ENCODE results near the gene IMMP2L. TPM values are rescaled to one million over a fixed set of nuclear protein-coding genes. Genes with fewer than 3 reads are reported as not detected.
"Not testable (repeated sequence)": the region's sequence is repeated elsewhere in the genome, so short reads cannot be mapped to it uniquely, and the experiment has no call there.

The IMMP2L gene
- total RNA-seq, 2 experiments from 2014 or later = 15.8 to 25.8 TPM

GRCh38 chr7:111075498-111075897, 486.8 kb downstream of the IMMP2L start:
- no peaks in the 10 kb centered on the region for H3K27me3 Mint-ChIP-seq
- H3K4me3 Mint-ChIP-seq = no peak overlapping the region
- DNase-seq = no peak
- no peak for ATAC-seq
- H3K36me3 Mint-ChIP-seq (ENCODE audit: low read depth) = peaks cover 1% of the 10 kb centered on the region
- peaks cover 64% of the 10 kb centered on the region for H3K4me1 Mint-ChIP-seq
- ChIA-PET POLR2A (no interaction called here), CTCF (interaction anchor here (0.7 to 1.7 kb wide), 6 partner anchors 13 to 46 kb away, joined by 3 to 9 read pairs (median 4); partner anchors contain the start of gene LRRN3)
- H3K9me3 Mint-ChIP-seq (ENCODE audit: low read depth) = peaks cover 2% of the 10 kb centered on the region
- peak overlapping the region; percentile 52 for H3K27ac Mint-ChIP-seq
- intact Hi-C loops (cut with DNase I, micrococcal nuclease) = no loop called here

GRCh38 chr7:111074748-111075146, 487.5 kb downstream of the IMMP2L start:
- Mint-ChIP-seq H3K9me3 (ENCODE audit: low read depth) (peaks cover 2% of the 10 kb centered on the region), H3K4me3 (no peak overlapping the region), H3K27ac (peak overlapping the region; percentile 62), H3K4me1 (peaks cover 62% of the 10 kb centered on the region), H3K36me3 (ENCODE audit: low read depth) (peaks cover 1% of the 10 kb centered on the region), H3K27me3 (no peaks in the 10 kb centered on the region)
- intact Hi-C loops (cut with DNase I, micrococcal nuclease) = loop anchor here (1.0 kb wide), 2 partner anchors 9 to 45 kb away; no protein-coding TSS in a partner anchor
- ChIA-PET CTCF (interaction anchor here (0.6 to 1.4 kb wide), 3 partner anchors 14 to 147 kb away, joined by 3 to 4 read pairs (median 3); no protein-coding TSS in a partner anchor), POLR2A (no interaction called here)
- ATAC-seq (no peak), DNase-seq (no peak)

GRCh38 chr7:111074071-111074747, 488.1 kb downstream of the IMMP2L start:
- H3K4me3 Mint-ChIP-seq = peak overlapping the region; percentile 28
- no peak for DNase-seq
- H3K27me3 Mint-ChIP-seq = no peaks in the 10 kb centered on the region
- H3K27ac Mint-ChIP-seq = peak overlapping the region; percentile 51
- ChIA-PET POLR2A (no interaction called here), CTCF (interaction anchor here (0.6 to 1.4 kb wide), 3 partner anchors 14 to 146 kb away, joined by 3 to 4 read pairs (median 3); no protein-coding TSS in a partner anchor)
- H3K9me3 Mint-ChIP-seq (ENCODE audit: low read depth) = peaks cover 2% of the 10 kb centered on the region
- peak; percentile 34 for ATAC-seq
- peaks cover 1% of the 10 kb centered on the region for H3K36me3 Mint-ChIP-seq (ENCODE audit: low read depth)
- H3K4me1 Mint-ChIP-seq = peaks cover 64% of the 10 kb centered on the region
- intact Hi-C loops (cut with DNase I, micrococcal nuclease) = loop anchor here (1.0 kb wide), 2 partner anchors 9 to 45 kb away; no protein-coding TSS in a partner anchor

GRCh38 chr7:111072658-111073057, 489.6 kb downstream of the IMMP2L start:
- H3K4me3 Mint-ChIP-seq; ATAC-seq; H3K9me3 Mint-ChIP-seq (ENCODE audit: low read depth); CTCF ChIA-PET; DNase-seq; H3K36me3 Mint-ChIP-seq (ENCODE audit: low read depth); intact Hi-C loops (cut with DNase I, micrococcal nuclease); H3K27me3 Mint-ChIP-seq: not testable (repeated sequence)
- POLR2A ChIA-PET = interaction anchor here (0.7 kb wide), 1 partner anchor 10 kb away, joined by 4 read pairs; no protein-coding TSS in a partner anchor
- H3K27ac Mint-ChIP-seq = peak overlapping the region; percentile 49
- peaks cover 66% of the 10 kb centered on the region for H3K4me1 Mint-ChIP-seq

GRCh38 chr7:111071556-111071955, 490.7 kb downstream of the IMMP2L start:
- intact Hi-C loops (cut with DNase I, micrococcal nuclease) = no loop called here
- Mint-ChIP-seq H3K9me3 (ENCODE audit: low read depth) (peaks cover 2% of the 10 kb centered on the region), H3K27me3 (no peaks in the 10 kb centered on the region), H3K36me3 (ENCODE audit: low read depth) (peaks cover 6% of the 10 kb centered on the region), H3K4me1 (peaks cover 58% of the 10 kb centered on the region), H3K4me3 (no peak overlapping the region), H3K27ac (no peak overlapping the region)
- CTCF ChIA-PET = no interaction called here
- ATAC-seq (no peak), DNase-seq (no peak)
- POLR2A ChIA-PET = no interaction called here

- peaks cover 33% of the 10 kb centered on the region for H3K4me1 Mint-ChIP-seq
- CTCF ChIA-PET = no interaction called here
- H3K4me3 Mint-ChIP-seq = no peak overlapping the region
- no peak overlapping the region for H3K27ac Mint-ChIP-seq
- H3K27me3 Mint-ChIP-seq = no peaks in the 10 kb centered on the region
- DNase-seq (no peak), ATAC-seq (no peak)
- peaks cover 14% of the 10 kb centered on the region for H3K9me3 Mint-ChIP-seq (ENCODE audit: low read depth)
- POLR2A ChIA-PET = no interaction called here
- peaks cover 12% of the 10 kb centered on the region for H3K36me3 Mint-ChIP-seq (ENCODE audit: low read depth)
- intact Hi-C loops (cut with DNase I, micrococcal nuclease) = no loop called here
Measured at GRCh38 chr7:111068618-111069017, 493.7 kb downstream of the IMMP2L start.

- DNase-seq = no peak
- ChIA-PET CTCF (no interaction called here), POLR2A (no interaction called here)
- Mint-ChIP-seq H3K27ac (no peak overlapping the region), H3K9me3 (ENCODE audit: low read depth) (peaks cover 17% of the 10 kb centered on the region), H3K27me3 (no peaks in the 10 kb centered on the region), H3K4me1 (peaks cover 24% of the 10 kb centered on the region), H3K4me3 (no peak overlapping the region), H3K36me3 (ENCODE audit: low read depth) (peaks cover 14% of the 10 kb centered on the region)
- ATAC-seq = no peak
- intact Hi-C loops (cut with DNase I, micrococcal nuclease) = no loop called here
Measured at GRCh38 chr7:111067682-111068081, 494.6 kb downstream of the IMMP2L start.

- no peak overlapping the region for H3K4me3 Mint-ChIP-seq
- H3K36me3 Mint-ChIP-seq (ENCODE audit: low read depth) = peaks cover 18% of the 10 kb centered on the region
- H3K4me1 Mint-ChIP-seq = peaks cover 20% of the 10 kb centered on the region
- no peaks in the 10 kb centered on the region for H3K27me3 Mint-ChIP-seq
- ChIA-PET POLR2A (no interaction called here), CTCF (no interaction called here)
- no peak for ATAC-seq
- intact Hi-C loops (cut with DNase I, micrococcal nuclease) = no loop called here
- H3K9me3 Mint-ChIP-seq (ENCODE audit: low read depth) = peaks cover 20% of the 10 kb centered on the region
- DNase-seq = no peak
- H3K27ac Mint-ChIP-seq = no peak overlapping the region
Measured at GRCh38 chr7:111067251-111067650, 495.0 kb downstream of the IMMP2L start.

- Mint-ChIP-seq H3K9me3 (ENCODE audit: low read depth) (peaks cover 26% of the 10 kb centered on the region), H3K36me3 (ENCODE audit: low read depth) (peaks cover 24% of the 10 kb centered on the region), H3K27ac (no peak overlapping the region), H3K4me3 (no peak overlapping the region), H3K4me1 (peaks cover 6% of the 10 kb centered on the region), H3K27me3 (no peaks in the 10 kb centered on the region)
- DNase-seq (no peak), ATAC-seq (no peak)
- intact Hi-C loops (cut with DNase I, micrococcal nuclease) = no loop called here
- CTCF ChIA-PET = no interaction called here
- POLR2A ChIA-PET = no interaction called here
Measured at GRCh38 chr7:111063166-111063565, 499.1 kb downstream of the IMMP2L start.

GRCh38 chr7:111059833-111060232, 502.5 kb downstream of the IMMP2L start:
- DNase-seq = no peak
- no peak overlapping the region for H3K27ac Mint-ChIP-seq
- peaks cover 12% of the 10 kb centered on the region for H3K4me1 Mint-ChIP-seq
- peaks cover 18% of the 10 kb centered on the region for H3K36me3 Mint-ChIP-seq (ENCODE audit: low read depth)
- ChIA-PET CTCF (interaction anchor here (1.0 to 2.1 kb wide), 2 partner anchors 23 to 34 kb away, joined by 3 to 4 read pairs; no protein-coding TSS in a partner anchor), POLR2A (no interaction called here)
- intact Hi-C loops (cut with DNase I, micrococcal nuclease) = no loop called here
- no peak for ATAC-seq
- no peak overlapping the region for H3K4me3 Mint-ChIP-seq
- peaks cover 22% of the 10 kb centered on the region for H3K9me3 Mint-ChIP-seq (ENCODE audit: low read depth)
- no peaks in the 10 kb centered on the region for H3K27me3 Mint-ChIP-seq

- DNase-seq (no peak), ATAC-seq (no peak)
- H3K36me3 Mint-ChIP-seq (ENCODE audit: low read depth) = peaks cover 4% of the 10 kb centered on the region
- H3K4me1 Mint-ChIP-seq = peaks cover 26% of the 10 kb centered on the region
- intact Hi-C loops (cut with DNase I, micrococcal nuclease) = no loop called here
- no peak overlapping the region for H3K4me3 Mint-ChIP-seq
- no peaks in the 10 kb centered on the region for H3K27me3 Mint-ChIP-seq
- H3K9me3 Mint-ChIP-seq (ENCODE audit: low read depth) = peaks cover 4% of the 10 kb centered on the region
- ChIA-PET CTCF (interaction anchor here (1.2 kb wide), 1 partner anchor 41 kb away, joined by 5 read pairs; no protein-coding TSS in a partner anchor), POLR2A (no interaction called here)
- no peak overlapping the region for H3K27ac Mint-ChIP-seq
Measured at GRCh38 chr7:111057066-111057465, 505.2 kb downstream of the IMMP2L start.

- ChIA-PET POLR2A (no interaction called here), CTCF (interaction anchor here (0.7 to 1.0 kb wide), 2 partner anchors 30 to 99 kb away, joined by 3 to 4 read pairs; no protein-coding TSS in a partner anchor)
- Mint-ChIP-seq H3K9me3 (ENCODE audit: low read depth) (no peaks in the 10 kb centered on the region), H3K36me3 (ENCODE audit: low read depth) (no peaks in the 10 kb centered on the region), H3K4me3 (no peak overlapping the region), H3K4me1 (peaks cover 26% of the 10 kb centered on the region), H3K27me3 (no peaks in the 10 kb centered on the region), H3K27ac (no peak overlapping the region)
- intact Hi-C loops (cut with DNase I, micrococcal nuclease) = no loop called here
- ATAC-seq (no peak), DNase-seq (no peak)
Measured at GRCh38 chr7:111056371-111056770, 505.9 kb downstream of the IMMP2L start.
